RPMI8226 (cell line): ENCODE measurements around the gene KLF1.
A peak's percentile ranks its signal among the peaks of the same experiment; 100 is the strongest.
"Not testable (repeated sequence)": the region's sequence is repeated elsewhere in the genome, so short reads cannot be mapped to it uniquely, and the experiment has no call there.

Experiments
- DNase-seq: peaks from one replicate; pipeline ENCODE4 v3.0.0-alpha.2; 2015

The KLF1 gene

GRCh38 chr19:12866416-12867119, 20.4 kb downstream of the KLF1 start:
- DNase-seq, result no peak

GRCh38 chr19:12865746-12866415, 21.1 kb downstream of the KLF1 start:
- DNase-seq, result no peak

- DNase-seq, result no peak
These were observed 22.0 kb downstream of the KLF1 start for GRCh38 chr19:12864721-12865715.

- no peak for DNase-seq
These were observed 22.9 kb downstream of the KLF1 start for GRCh38 chr19:12864143-12864542.

GRCh38 chr19:12859546-12859945, 27.5 kb downstream of the KLF1 start:
- no peak for DNase-seq

- no peak for DNase-seq
These were observed 28.7 kb downstream of the KLF1 start for GRCh38 chr19:12858041-12858928.

- no peak for DNase-seq
These were observed 30.3 kb downstream of the KLF1 start for GRCh38 chr19:12856653-12857052.

GRCh38 chr19:12847159-12848139, 39.6 kb downstream of the KLF1 start:
- DNase-seq, result peak; percentile 84

- DNase-seq, result not testable (repeated sequence)
These were observed 40.4 kb downstream of the KLF1 start for GRCh38 chr19:12846613-12847012.

GRCh38 chr19:12843999-12844732, 42.8 kb downstream of the KLF1 start:
- peak; percentile 1 for DNase-seq

GRCh38 chr19:12843328-12843727, 43.7 kb downstream of the KLF1 start:
- peak; percentile 0 for DNase-seq

GRCh38 chr19:12842511-12842910, 44.5 kb downstream of the KLF1 start:
- peak; percentile 1 for DNase-seq

- peak; percentile 0 for DNase-seq
These were observed 45.9 kb downstream of the KLF1 start for GRCh38 chr19:12841094-12841493.

- DNase-seq, result peak; percentile 30
These were observed 46.6 kb downstream of the KLF1 start for GRCh38 chr19:12840091-12841079.

GRCh38 chr19:12838886-12839756, 47.9 kb downstream of the KLF1 start:
- peak; percentile 34 for DNase-seq

- peak; percentile 86 for DNase-seq
These were observed 48.7 kb downstream of the KLF1 start, which contains the start of gene MAST1 for GRCh38 chr19:12838182-12838885. TSS of gene MAST1 (plus strand) at chr19:12838515. CDS start at chr19:12838573, 58 bp downstream.

GRCh38 chr19:12837225-12837624, 49.8 kb downstream of the KLF1 start:
- no peak for DNase-seq
